H1 (cell line): ENCODE results near the gene SMIM20. TPM values are rescaled to one million over a fixed set of nuclear protein-coding genes. Genes with fewer than 3 reads are reported as not detected.

Experiments
- CTCF ChIA-PET: fragments of 300-600 bp; sonication (Branson Sonifier 250); formaldehyde crosslinking; loops from one replicate; lab custom pipeline; 2021; ENCODE audit not compliant: partially characterized antibody; lab: Charles Lee
- POLR2A ChIA-PET: fragments of 300-600 bp; sonication (Branson Sonifier 250); formaldehyde crosslinking; loops from one replicate; lab custom pipeline; 2021; ENCODE audit warnings: inconsistent platforms; ENCODE audit not compliant: partially characterized antibody; lab: Charles Lee
- DNase-seq, 2 experiments: peaks; one replicate each; pipeline versions ENCODE4 v3.0.0 to v3.0.0-alpha.2; 2010 to 2022; ENCODE audit warnings: low spot score in 2 of 2, low read depth in 1 of 2, mixed read lengths in 1 of 2
- FAIRE-seq: peaks from 2 replicates; lab custom pipeline; 2011; peaks lifted over from hg19 to GRCh38; lab: Jason Lieb, UNC
- H2AFZ ChIP-seq: 2 replicates; pipeline ENCODE4 v1.8.1; 2012; ENCODE audit warnings: low read length, inconsistent platforms
- H2AK5ac ChIP-seq: 2 replicates; pipeline ENCODE4 v1.6.1; 2013; ENCODE audit warnings: low read depth, low read length
- H2BK120ac ChIP-seq: replicated peaks from 2 replicates; pipeline ENCODE3; 2013; ENCODE audit warnings: low read depth, low read length, inconsistent platforms
- H2BK12ac ChIP-seq: 2 replicates; pipeline ENCODE4 v1.6.1; 2013; ENCODE audit warnings: low read depth, low read length
- H2BK15ac ChIP-seq: 2 replicates; pipeline ENCODE4 v1.6.1; 2013; ENCODE audit warnings: low read length
- H2BK20ac ChIP-seq: 2 replicates; pipeline ENCODE4 v1.6.1; 2013; ENCODE audit warnings: low read length
- H2BK5ac ChIP-seq: 2 replicates; pipeline ENCODE4 v1.6.1; 2013; ENCODE audit warnings: low read depth, low read length
- H3K14ac ChIP-seq: 2 replicates; pipeline ENCODE4 v1.6.1; 2013; ENCODE audit warnings: inconsistent platforms; ENCODE audit not compliant: insufficient read length
- H3K18ac ChIP-seq: 2 replicates; pipeline ENCODE4 v1.6.1; 2013; ENCODE audit warnings: low read length; ENCODE audit errors: extremely low read depth
- H3K23ac ChIP-seq: 2 replicates; pipeline ENCODE4 v1.6.1; 2013; ENCODE audit warnings: inconsistent platforms; ENCODE audit not compliant: insufficient read length
- H3K23me2 ChIP-seq: 2 replicates; pipeline ENCODE4 v1.6.1; 2013; ENCODE audit warnings: low read depth, low read length
- H3K27ac ChIP-seq: 2 replicates; pipeline ENCODE4 v1.6.1; 2011; ENCODE audit warnings: low read depth, low read length, inconsistent platforms
- H3K27me3 ChIP-seq, 4 experiments: replicated peaks in 1 of 4; 1 replicate in 1 of 4; 2 replicates in 3 of 4; pipeline versions ENCODE4 v1.6.1 to v1.8.1; 2011 to 2013; ENCODE audit warnings: low read length in 3 of 4, mild to moderate bottlenecking in 3 of 4, inconsistent platforms in 2 of 4, mixed read lengths in 2 of 4, moderate library complexity in 1 of 4; ENCODE audit not compliant: control insufficient read depth in 3 of 4, insufficient read depth in 3 of 4; ENCODE audit errors: extremely low read depth in 1 of 4
- H3K36me3 ChIP-seq, 4 experiments: 2 replicates each; pipeline versions ENCODE4 v1.6.1 to v1.8.1; 2011 to 2013; ENCODE audit warnings: mild to moderate bottlenecking in 4 of 4, low read length in 3 of 4, moderate library complexity in 2 of 4, control low read depth in 1 of 4, inconsistent platforms in 1 of 4; ENCODE audit not compliant: insufficient read depth in 4 of 4, control insufficient read depth in 2 of 4
- H3K4ac ChIP-seq: replicated peaks from 2 replicates; pipeline ENCODE3; 2013; ENCODE audit warnings: low read length, low read depth, mixed read lengths, inconsistent platforms; ENCODE audit not compliant: insufficient read length
- H3K4me1 ChIP-seq, 4 experiments: replicated peaks in 1 of 4; 1 replicate in 1 of 4; 2 replicates in 3 of 4; pipeline versions ENCODE4 v1.6.1 to v1.8.1; 2011 to 2013; ENCODE audit warnings: low read length in 3 of 4, inconsistent platforms in 2 of 4, mixed read lengths in 1 of 4; ENCODE audit not compliant: insufficient read depth in 4 of 4, control insufficient read depth in 3 of 4
- H3K4me2 ChIP-seq, 2 experiments: 2 replicates each; pipeline versions ENCODE4 v1.6.1 to v1.8.1; 2011 to 2013; ENCODE audit warnings: low read depth in 2 of 2, low read length in 2 of 2, control low read depth in 1 of 2, inconsistent platforms in 1 of 2, mild to moderate bottlenecking in 1 of 2; ENCODE audit not compliant: insufficient read depth in 1 of 2
- H3K4me3 ChIP-seq, 4 experiments: fragments of 200-600, 300-600 bp in 1 of 4; sonication (generic), shearing (Covaris generic), sonication (Bioruptor Twin) in 1 of 4; 2 replicates each; pipeline versions ENCODE4 v1.5.1 to v1.8.1; 2011 to 2016; ENCODE audit warnings: low read length in 4 of 4, low read depth in 3 of 4, control low read depth in 2 of 4, inconsistent platforms in 2 of 4, mild to moderate bottlenecking in 2 of 4, mixed read lengths in 1 of 4, moderate library complexity in 1 of 4; ENCODE audit not compliant: insufficient read depth in 2 of 4; ENCODE audit errors: extremely low read depth in 1 of 4
- H3K56ac ChIP-seq: replicated peaks from 2 replicates; pipeline ENCODE3; 2013; ENCODE audit warnings: low read depth, mild to moderate bottlenecking, mixed read lengths, low read length, inconsistent platforms; ENCODE audit not compliant: insufficient read length
- H3K79me1 ChIP-seq: 2 replicates; pipeline ENCODE4 v1.6.1; 2013; ENCODE audit warnings: low read depth, low read length, control low read depth
- H3K79me2 ChIP-seq, 2 experiments: 2 replicates each; pipeline versions ENCODE4 v1.6.1 to v1.8.1; 2012 to 2013; ENCODE audit warnings: low read length in 2 of 2, mild to moderate bottlenecking in 2 of 2, inconsistent platforms in 1 of 2; ENCODE audit not compliant: insufficient read depth in 2 of 2, control insufficient read depth in 1 of 2
- H3K9ac ChIP-seq, 4 experiments: replicated peaks in 1 of 4; 1 replicate in 1 of 4; 2 replicates in 3 of 4; pipeline versions ENCODE4 v1.6.1 to v1.8.1; 2011 to 2013; ENCODE audit warnings: low read depth in 3 of 4, low read length in 3 of 4, control low read depth in 2 of 4, mild to moderate bottlenecking in 2 of 4, moderate library complexity in 2 of 4, inconsistent platforms in 1 of 4; ENCODE audit errors: extremely low read depth in 1 of 4
- H3K9me3 ChIP-seq, 2 experiments: 2 replicates each; pipeline versions ENCODE4 v1.6.1 to v1.8.1; 2012 to 2013; ENCODE audit warnings: mild to moderate bottlenecking in 2 of 2, moderate library complexity in 2 of 2, control low read depth in 1 of 2, inconsistent platforms in 1 of 2, low read depth in 1 of 2, low read length in 1 of 2, mixed read lengths in 1 of 2; ENCODE audit not compliant: insufficient read depth in 2 of 2
- H4K20me1 ChIP-seq, 2 experiments: replicated peaks in 1 of 2; 2 replicates each; pipeline versions ENCODE3 to v1.8.1; 2011 to 2013; ENCODE audit warnings: inconsistent platforms in 2 of 2, low read length in 2 of 2, mild to moderate bottlenecking in 1 of 2; ENCODE audit not compliant: insufficient read depth in 2 of 2, control insufficient read depth in 1 of 2
- H4K5ac ChIP-seq: 2 replicates; pipeline ENCODE4 v1.6.1; 2013; ENCODE audit warnings: low read length, low read depth, mixed read lengths, inconsistent platforms; ENCODE audit not compliant: insufficient read length
- H4K8ac ChIP-seq: 2 replicates; pipeline ENCODE4 v1.8.0; 2013; ENCODE audit warnings: mild to moderate bottlenecking, moderate library complexity, low read length, inconsistent platforms; ENCODE audit not compliant: insufficient read depth; ENCODE audit errors: extremely low read depth
- H4K91ac ChIP-seq: replicated peaks from 2 replicates; pipeline ENCODE3; 2013; ENCODE audit warnings: low read length, mixed read lengths, inconsistent platforms; ENCODE audit not compliant: insufficient read length
- ASH2L ChIP-seq: fragments of 200-600, 300-600 bp; sonication (generic); IDR thresholded peaks from one replicate; pipeline ENCODE4 v1.7.1; 2017; ENCODE audit warnings: low read length
- BACH1 ChIP-seq: IDR thresholded peaks from 2 replicates; pipeline ENCODE4 v1.6.1; 2012; ENCODE audit warnings: low read length, improper control_type of control experiment
- CHD2 ChIP-seq: IDR thresholded peaks from 2 replicates; pipeline ENCODE4 v1.6.1; 2012; ENCODE audit warnings: low read length, improper control_type of control experiment
- CREB1 ChIP-seq: IDR thresholded peaks from 2 replicates; pipeline ENCODE4 v1.6.1; 2012; ENCODE audit warnings: inconsistent platforms
- E2F6 ChIP-seq: IDR thresholded peaks from 2 replicates; pipeline ENCODE4 v1.6.1; 2012; ENCODE audit warnings: inconsistent platforms
- EP300 ChIP-seq, 2 experiments: IDR thresholded peaks; 1 replicate in 1 of 2; 2 replicates in 1 of 2; pipeline ENCODE4 v1.6.1; 2011 to 2012; ENCODE audit warnings: low read depth in 2 of 2, low read length in 2 of 2, mild to moderate bottlenecking in 2 of 2, borderline replicate concordance in 1 of 2, inconsistent platforms in 1 of 2, moderate library complexity in 1 of 2
- HDAC2 ChIP-seq, 2 experiments: fragments of 300-600 bp in 1 of 2; sonication (generic) in 1 of 2; IDR thresholded peaks; 2 replicates each; pipeline ENCODE4 v1.6.1; 2011 to 2012; ENCODE audit warnings: low read depth in 2 of 2, low read length in 2 of 2, mild to moderate bottlenecking in 2 of 2, moderate library complexity in 2 of 2, borderline replicate concordance in 1 of 2, inconsistent platforms in 1 of 2
- JUN ChIP-seq: IDR thresholded peaks from 2 replicates; pipeline ENCODE4 v1.6.1; 2011; ENCODE audit warnings: low read depth, mild to moderate bottlenecking, improper control_type of control experiment, low read length
- MAFK ChIP-seq: IDR thresholded peaks from 2 replicates; pipeline ENCODE4 v1.6.1; 2012; ENCODE audit warnings: low read depth, mild to moderate bottlenecking, improper control_type of control experiment, low read length
- NRF1 ChIP-seq: IDR thresholded peaks from 2 replicates; pipeline ENCODE4 v1.6.1; 2011; ENCODE audit warnings: mild to moderate bottlenecking, low read depth, low read length, improper control_type of control experiment
- PHF8 ChIP-seq: fragments of 200-600 bp; sonication (generic); conservative IDR thresholded peaks from 2 replicates; pipeline ENCODE4 v1.7.1; 2012; ENCODE audit warnings: low read depth, mild to moderate bottlenecking, inconsistent platforms, low read length, moderate library complexity
- POU5F1 ChIP-seq: IDR thresholded peaks from 2 replicates; pipeline ENCODE4 v1.6.1; 2011; ENCODE audit warnings: low read depth, mild to moderate bottlenecking, low read length, moderate library complexity
- SIRT6 ChIP-seq: IDR thresholded peaks from one replicate; pipeline ENCODE4 v1.7.1; 2012; ENCODE audit warnings: low read length, inconsistent platforms
- TAF1 ChIP-seq: IDR thresholded peaks from 2 replicates; pipeline ENCODE4 v1.6.1; 2011; ENCODE audit warnings: mild to moderate bottlenecking, low read depth, low read length
- WGBS, 2 experiments: shearing (Covaris generic) in 1 of 2; methylation state at CpG; one replicate each; pipeline versions ENCODE4 v1.1.6 to v1.1.7; 2013 to 2015; ENCODE audit warnings: low lambda C conversion rate in 2 of 2, mixed read lengths in 2 of 2, inconsistent platforms in 1 of 2, low coverage in 1 of 2, missing lambda C conversion rate in 1 of 2; ENCODE audit not compliant: insufficient replicate concordance in 2 of 2, insufficient coverage in 1 of 2, insufficient read length in 1 of 2; ENCODE audit errors: extremely low coverage in 1 of 2, missing lambda C conversion rate in 1 of 2; 5-methylcytosine and 5-hydroxymethylcytosine counted together
- polyA plus RNA-seq, 7 experiments: library from polyadenylated mRNA; depleted of rRNA in 3 of 7; stranded (reverse) in 5 of 7; unstranded in 2 of 7; fragments of >200 nt in 5 of 7; fragments of 200-250 nt in 2 of 7; gene quantifications; 1 replicate in 5 of 7; 2 replicates in 1 of 7; 4 replicates in 1 of 7; pipeline versions ENCODE4 v1.2.1 to v1.2.3, GENCODE V29; 2011 to 2013; ENCODE audit warnings: missing spikeins in 2 of 7, mixed read lengths in 2 of 7
- total RNA-seq: library from RNA; stranded (reverse); fragmentation: NEBNext Ultra II Directional; extraction: Animal tissue kit (Norgen Biotek cat#: 25700); gene quantifications from 2 replicates; pipeline ENCODE4 v1.2.1, GENCODE V29; 2021
- TF ChIP-seq, protein P1 (sequence below): IDR thresholded peaks from 2 replicates; pipeline ENCODE4 v1.6.1; 2012; ENCODE audit warnings: inconsistent platforms

Gene SMIM20
- total and polyA plus RNA-seq, 2 of the 8 experiments (the other 6 are each of a cell fraction or from before 2014, with no cell fraction given) = 21.9 to 36.9 TPM

DNA sequence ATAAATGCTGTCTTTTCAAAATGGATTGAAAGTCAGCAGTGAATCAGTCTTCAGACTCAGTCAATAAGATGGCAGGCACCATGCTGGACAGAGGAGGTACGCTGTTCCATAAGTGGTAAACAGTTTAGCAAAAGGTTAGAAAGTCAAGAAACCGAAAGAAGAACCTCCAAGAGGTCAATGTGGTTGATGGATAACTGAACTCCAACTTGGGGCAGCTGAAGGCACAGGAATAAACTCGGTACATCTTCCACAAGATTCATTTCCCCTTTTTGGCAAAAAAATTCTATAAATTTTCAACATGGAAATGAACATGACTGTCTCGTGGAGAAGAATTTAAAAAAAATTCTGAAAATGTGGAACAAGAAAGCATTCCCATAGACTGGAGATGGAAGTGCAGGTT lies 32.8 kb upstream of the SMIM20 start:
- no peak overlapping the region for H3K23ac ChIP-seq
- H3K79me1 ChIP-seq = no peaks in the 10 kb centered on the region
- H4K91ac ChIP-seq = no peak overlapping the region
- no peaks in the 10 kb centered on the region for H3K9me3 ChIP-seq
- no peak overlapping the region for H4K5ac ChIP-seq
- no peak overlapping the region for H3K4ac ChIP-seq
- no peaks in the 10 kb centered on the region for H3K79me2 ChIP-seq
- no peaks in the 10 kb centered on the region for H4K20me1 ChIP-seq
- H2BK15ac ChIP-seq = no peak overlapping the region
- H3K18ac ChIP-seq = no peak overlapping the region
- 86% methylated on average over 4 of the region's 4 CpGs; no CpG with 5 or more reads in 1 of the 2 experiments for WGBS, 2 experiments
- no peak overlapping the region for H3K27ac ChIP-seq
- H2AK5ac ChIP-seq = no peak overlapping the region
- H2AFZ ChIP-seq = no peak overlapping the region
- no peak overlapping the region for H3K4me2 ChIP-seq
- no peaks in the 10 kb centered on the region for H3K23me2 ChIP-seq
- H2BK120ac ChIP-seq = no peak overlapping the region
- CTCF ChIA-PET = no interaction called here
- no peak overlapping the region for H2BK5ac ChIP-seq
- H3K4me1 ChIP-seq = peaks cover 0 to 3% (median 0%) of the 10 kb centered on the region in 4 experiments; a peak in 1 of 7 replicates
- POLR2A ChIA-PET = no interaction called here
- no peak overlapping the region for H3K56ac ChIP-seq
- H2BK20ac ChIP-seq = no peak overlapping the region
- H3K36me3 ChIP-seq = no peaks in the 10 kb centered on the region
- H3K4me3 ChIP-seq = no peak overlapping the region
- DNase-seq = no peak
- H3K9ac ChIP-seq = no peak overlapping the region
- H2BK12ac ChIP-seq = no peak overlapping the region
- H4K8ac ChIP-seq = no peak overlapping the region
- FAIRE-seq = no peak
- H3K14ac ChIP-seq = no peak overlapping the region
- H3K27me3 ChIP-seq = no peaks in the 10 kb centered on the region; a peak in 1 of 7 replicates
- TF ChIP-seq EP300 (IDR thresholded peaks at IDR 0.05; ENCODE audit: borderline replicate concordance in 1 of 2, low read depth in 2 of 2, low read length in 2 of 2) (no peak), NRF1 (no peak), CREB1 (no peak), POU5F1 (no peak), MAFK (no peak), ASH2L (no peak), HDAC2 (IDR thresholded peaks at IDR 0.05; ENCODE audit: borderline replicate concordance in 1 of 2, low read depth in 2 of 2, low read length in 2 of 2) (no peak), E2F6 (no peak), TAF1 (no peak), PHF8 (no peak), BACH1 (no peak), CHD2 (no peak), SIRT6 (no peak), JUN (no peak)
- TF ChIP-seq, protein P1, sequence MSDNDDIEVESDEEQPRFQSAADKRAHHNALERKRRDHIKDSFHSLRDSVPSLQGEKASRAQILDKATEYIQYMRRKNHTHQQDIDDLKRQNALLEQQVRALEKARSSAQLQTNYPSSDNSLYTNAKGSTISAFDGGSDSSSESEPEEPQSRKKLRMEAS = no peak
